ENCODE results near the gene TAS2R14.

Gene TAS2R14

GRCh38 chr12:10939163-10939562, at the start of gene TAS2R14:
TAS2R14 (minus strand) TSS chr12:10939263; CDS start chr12:10939207, 56 bp downstream.
- DNase-seq (ENCODE audit: low spot score): no peak

- no peak for DNase-seq (ENCODE audit: low spot score)
Observed at GRCh38 chr12:10986812-10987211, 47.7 kb upstream of the TAS2R14 start, which contains the start of gene TAS2R50. TAS2R50 (minus strand) TSS chr12:10986912; CDS start chr12:10986860, 52 bp downstream.

- no peak for DNase-seq (ENCODE audit: low spot score)
Observed at GRCh38 chr12:10982244-10982643, 43.2 kb upstream of the TAS2R14 start.

- no peak for DNase-seq (ENCODE audit: low spot score)
Observed at GRCh38 chr12:10974965-10975364, 35.9 kb upstream of the TAS2R14 start.

- no peak for DNase-seq (ENCODE audit: low spot score)
Observed at GRCh38 chr12:10968765-10969456, 29.8 kb upstream of the TAS2R14 start.

GRCh38 chr12:10967409-10967808, 28.3 kb upstream of the TAS2R14 start:
- no peak for DNase-seq (ENCODE audit: low spot score)

- DNase-seq (ENCODE audit: low spot score): no peak
Observed at GRCh38 chr12:10966314-10966713, 27.3 kb upstream of the TAS2R14 start.

GRCh38 chr12:10965476-10965875, 26.4 kb upstream of the TAS2R14 start:
- no peak for DNase-seq (ENCODE audit: low spot score)

GRCh38 chr12:10960211-10960610, 21.1 kb upstream of the TAS2R14 start:
- DNase-seq (ENCODE audit: low spot score): no peak

GRCh38 chr12:10959804-10960203, 20.7 kb upstream of the TAS2R14 start:
- DNase-seq (ENCODE audit: low spot score): no peak

GRCh38 chr12:10957741-10958140, 18.7 kb upstream of the TAS2R14 start:
- no peak for DNase-seq (ENCODE audit: low spot score)

GRCh38 chr12:10956085-10956484, 17.0 kb upstream of the TAS2R14 start:
- DNase-seq (ENCODE audit: low spot score): no peak

GRCh38 chr12:10952645-10953044, 13.6 kb upstream of the TAS2R14 start:
- DNase-seq (ENCODE audit: low spot score): no peak

- DNase-seq (ENCODE audit: low spot score): no peak
Observed at GRCh38 chr12:10943167-10943566, 4.1 kb upstream of the TAS2R14 start.

GRCh38 chr12:10941916-10942607, 3.0 kb upstream of the TAS2R14 start:
- no peak for DNase-seq (ENCODE audit: low spot score)

- DNase-seq (ENCODE audit: low spot score): no peak
Observed at GRCh38 chr12:10941369-10941768, 2.3 kb upstream of the TAS2R14 start.

- DNase-seq (ENCODE audit: low spot score): no peak
Observed at GRCh38 chr12:10940389-10940788, 1.3 kb upstream of the TAS2R14 start.

- no peak for DNase-seq (ENCODE audit: low spot score)
Observed at GRCh38 chr12:10936506-10936905, 2.6 kb downstream of the TAS2R14 start.

GRCh38 chr12:10928746-10929286, 10.2 kb downstream of the TAS2R14 start, which contains the start of gene PRH2:
PRH2 (plus strand) TSS chr12:10929236; CDS start chr12:10929274, 38 bp downstream.
- no peak for DNase-seq (ENCODE audit: low spot score)

- DNase-seq (ENCODE audit: low spot score): no peak
Observed at GRCh38 chr12:10926269-10926668, 12.8 kb downstream of the TAS2R14 start.

GRCh38 chr12:10919809-10920208, 19.3 kb downstream of the TAS2R14 start:
- no peak for DNase-seq (ENCODE audit: low spot score)

GRCh38 chr12:10910380-10910779, 28.7 kb downstream of the TAS2R14 start:
- DNase-seq (ENCODE audit: low spot score): no peak

- no peak for DNase-seq (ENCODE audit: low spot score)
Observed at GRCh38 chr12:10909462-10909861, 29.6 kb downstream of the TAS2R14 start, which contains the start of gene TAS2R13. TAS2R13 (minus strand) TSS chr12:10909562; CDS start chr12:10909298, 264 bp downstream.

Data from HuH-7 (cell line).